Panc1 (cell line): ENCODE results near the gene RAD9B. TPM values are rescaled to one million over a fixed set of nuclear protein-coding genes. Genes with fewer than 3 reads are reported as not detected.

Source experiments
- ATAC-seq: fragments of 200-7000 bp; cut with Tn5 transposase; 2 replicates; pipeline ENCODE4 v1.9.1; 2020; ENCODE audit warnings: mild to moderate bottlenecking, moderate library complexity
- BruUV-seq: library from RNA; stranded (reverse); fragments of 400-500 nt; replicated peaks from 2 replicates; lab custom pipeline; 2021; lab: Mats Ljungman, UMichigan
- CTCF ChIA-PET: fragments of 300-600 bp; sonication (Branson Sonifier 250); formaldehyde crosslinking; loops from one replicate; lab custom pipeline; 2022; ENCODE audit warnings: antibody characterized with exemption; lab: Charles Lee
- POLR2A ChIA-PET: fragments of 300-600 bp; sonication (Branson Sonifier 250); formaldehyde crosslinking; loops from one replicate; lab custom pipeline; 2022; ENCODE audit warnings: antibody characterized with exemption; lab: Charles Lee
- DNase-seq: peaks from one replicate; pipeline ENCODE4 v3.0.0-alpha.2; 2010; ENCODE audit warnings: low read depth, low spot score
- H3K27ac ChIP-seq: 2 replicates; pipeline ENCODE4 v1.5.1; 2011; ENCODE audit warnings: mild to moderate bottlenecking, low read length, inconsistent platforms
- H3K27me3 ChIP-seq: fragments of 200-500 bp; sonication (Bioruptor generic); 2 replicates; pipeline ENCODE4 v1.6.0; 2014; ENCODE audit warnings: low read length, inconsistent platforms; ENCODE audit not compliant: control insufficient read depth, insufficient read depth
- H3K36me3 ChIP-seq: fragments of 200-500 bp; sonication (Bioruptor generic); 2 replicates; pipeline ENCODE4 v1.5.1; 2014; ENCODE audit warnings: inconsistent platforms, mild to moderate bottlenecking, low read length, moderate library complexity; ENCODE audit not compliant: control insufficient read depth, insufficient read depth
- H3K4me1 ChIP-seq: 2 replicates; pipeline ENCODE4 v1.5.1; 2011; ENCODE audit warnings: inconsistent platforms, mild to moderate bottlenecking, low read length, moderate library complexity; ENCODE audit not compliant: control insufficient read depth, insufficient read depth
- H3K4me3 ChIP-seq, 2 experiments: 2 replicates each; pipeline ENCODE4 v1.5.1; 2011 to 2012; ENCODE audit warnings: low read depth in 2 of 2, low read length in 2 of 2, mild to moderate bottlenecking in 2 of 2, inconsistent platforms in 1 of 2, moderate library complexity in 1 of 2
- H3K9me3 ChIP-seq: fragments of 200-500 bp; sonication (Bioruptor generic); 2 replicates; pipeline ENCODE4 v1.5.1; 2014; ENCODE audit warnings: low read depth, mild to moderate bottlenecking, inconsistent platforms, low read length, moderate library complexity; ENCODE audit not compliant: control insufficient read depth, insufficient read depth
- CTCF ChIP-seq: fragments of 450-650 bp; IDR thresholded peaks from 2 replicates; pipeline ENCODE4 v1.5.1; 2017; ENCODE audit warnings: mild to moderate bottlenecking
- POLR2AphosphoS5 ChIP-seq: IDR thresholded peaks from 2 replicates; pipeline ENCODE4 v1.6.1; 2012; ENCODE audit warnings: mild to moderate bottlenecking, low read depth, low read length, moderate library complexity
- REST ChIP-seq, 2 experiments: IDR thresholded peaks; 2 replicates each; pipeline ENCODE4 v1.6.1; 2011 to 2012; ENCODE audit warnings: low read depth in 2 of 2, control low read depth in 1 of 2, low read length in 1 of 2, mild to moderate bottlenecking in 1 of 2, moderate library complexity in 1 of 2; ENCODE audit not compliant: insufficient read depth in 1 of 2
- SIN3A ChIP-seq: IDR thresholded peaks from 2 replicates; pipeline ENCODE4 v1.6.1; 2012; ENCODE audit warnings: low read depth, mild to moderate bottlenecking, low read length, moderate library complexity, borderline replicate concordance; ENCODE audit not compliant: insufficient read depth
- TCF7L2 ChIP-seq: IDR thresholded peaks from 2 replicates; pipeline ENCODE4 v1.6.1; 2011; ENCODE audit warnings: mild to moderate bottlenecking, low read depth, low read length, inconsistent platforms
- in situ Hi-C: cut with HindIII; loops from 2 replicates; pipeline ENCODE4 v1.10.0; 2016; ENCODE audit warnings: low sequenced_read_pairs, low pct_unique_long_range_greater_than_20kb
- intact Hi-C: fragments of 100-400 bp; cut with micrococcal nuclease; formaldehyde crosslinking; loops from one replicate; pipeline ENCODE4 v1.10.0; 2022; ENCODE audit not compliant: unreplicated experiment
- total RNA-seq: library from RNA; stranded (reverse); gene quantifications from one replicate; pipeline ENCODE4 v1.2.1, GENCODE V29; 2021; ENCODE audit not compliant: unreplicated experiment

RAD9B gene
- total RNA-seq, 1 experiment from 2014 or later, result 0.98 TPM

GRCh38 chr12:110503432-110503831 is 1.3 kb downstream of the RAD9B start:
- intact Hi-C loops, result no loop called here
- DNase-seq (no peak), ATAC-seq (no peak)
- no peak for TF ChIP-seq POLR2AphosphoS5
- TF ChIP-seq TCF7L2, result no peak
- no peak for TF ChIP-seq SIN3A
- no peak for TF ChIP-seq CTCF
- TF ChIP-seq REST (IDR thresholded peaks at IDR 0.05; ENCODE audit: insufficient read depth in 1 of 2, low read depth in 2 of 2, low read length in 1 of 2), result no peak
- H3K4me1 ChIP-seq, result peaks cover 19% of the 10 kb centered on the region
- POLR2A ChIA-PET, result interaction anchor here (0.7 kb wide), 1 partner anchor 64 kb away, joined by 4 read pairs; no protein-coding TSS in a partner anchor
- peaks cover 6% of the 10 kb centered on the region for H3K36me3 ChIP-seq
- H3K9me3 ChIP-seq, result no peaks in the 10 kb centered on the region
- BruUV-seq, result no TSS peak
- in situ Hi-C loops, result loop anchor here (5.0 kb wide), 1 partner anchor 36 kb away; the partner anchor contains the start of genes FAM216A and GPN3
- no peak overlapping the region for H3K27ac ChIP-seq
- H3K27me3 ChIP-seq, result no peaks in the 10 kb centered on the region
- H3K4me3 ChIP-seq, result no peak overlapping the region
- CTCF ChIA-PET, result no interaction called here

GRCh38 chr12:110505332-110505731 is 3.2 kb downstream of the RAD9B start:
- H3K4me1 ChIP-seq, result peaks cover 2% of the 10 kb centered on the region; the same call in 1 of the 2 replicates
- H3K27me3 ChIP-seq, result no peaks in the 10 kb centered on the region
- intact Hi-C loops (no loop called here), in situ Hi-C loops (no loop called here)
- no peaks in the 10 kb centered on the region for H3K9me3 ChIP-seq
- no peak overlapping the region for H3K4me3 ChIP-seq
- no TSS peak for BruUV-seq
- ATAC-seq (no peak), DNase-seq (no peak)
- no peak for TF ChIP-seq SIN3A
- no peak for TF ChIP-seq TCF7L2
- TF ChIP-seq POLR2AphosphoS5, result no peak
- no peak for TF ChIP-seq REST (IDR thresholded peaks at IDR 0.05; ENCODE audit: insufficient read depth in 1 of 2, low read depth in 2 of 2, low read length in 1 of 2)
- no peak for TF ChIP-seq CTCF
- H3K36me3 ChIP-seq, result no peaks in the 10 kb centered on the region; the same call in 1 of the 2 replicates
- no peak overlapping the region for H3K27ac ChIP-seq
- POLR2A ChIA-PET, result no interaction called here
- CTCF ChIA-PET, result no interaction called here
